CD4-positive, alpha-beta T cell treated with Interleukin-6 for 4 hours (primary cell): Measurements from ENCODE around the gene USF2.
"Not testable (repeated sequence)": the region's sequence is repeated elsewhere in the genome, so short reads cannot be mapped to it uniquely, and the experiment has no call there.

ENCODE experiments used
- DNase-seq: peaks from one replicate; pipeline ENCODE4 v3.0.0-alpha.2; 2020; ENCODE audit warnings: mixed read lengths

Gene USF2, protein sequence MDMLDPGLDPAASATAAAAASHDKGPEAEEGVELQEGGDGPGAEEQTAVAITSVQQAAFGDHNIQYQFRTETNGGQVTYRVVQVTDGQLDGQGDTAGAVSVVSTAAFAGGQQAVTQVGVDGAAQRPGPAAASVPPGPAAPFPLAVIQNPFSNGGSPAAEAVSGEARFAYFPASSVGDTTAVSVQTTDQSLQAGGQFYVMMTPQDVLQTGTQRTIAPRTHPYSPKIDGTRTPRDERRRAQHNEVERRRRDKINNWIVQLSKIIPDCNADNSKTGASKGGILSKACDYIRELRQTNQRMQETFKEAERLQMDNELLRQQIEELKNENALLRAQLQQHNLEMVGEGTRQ

DNA sequence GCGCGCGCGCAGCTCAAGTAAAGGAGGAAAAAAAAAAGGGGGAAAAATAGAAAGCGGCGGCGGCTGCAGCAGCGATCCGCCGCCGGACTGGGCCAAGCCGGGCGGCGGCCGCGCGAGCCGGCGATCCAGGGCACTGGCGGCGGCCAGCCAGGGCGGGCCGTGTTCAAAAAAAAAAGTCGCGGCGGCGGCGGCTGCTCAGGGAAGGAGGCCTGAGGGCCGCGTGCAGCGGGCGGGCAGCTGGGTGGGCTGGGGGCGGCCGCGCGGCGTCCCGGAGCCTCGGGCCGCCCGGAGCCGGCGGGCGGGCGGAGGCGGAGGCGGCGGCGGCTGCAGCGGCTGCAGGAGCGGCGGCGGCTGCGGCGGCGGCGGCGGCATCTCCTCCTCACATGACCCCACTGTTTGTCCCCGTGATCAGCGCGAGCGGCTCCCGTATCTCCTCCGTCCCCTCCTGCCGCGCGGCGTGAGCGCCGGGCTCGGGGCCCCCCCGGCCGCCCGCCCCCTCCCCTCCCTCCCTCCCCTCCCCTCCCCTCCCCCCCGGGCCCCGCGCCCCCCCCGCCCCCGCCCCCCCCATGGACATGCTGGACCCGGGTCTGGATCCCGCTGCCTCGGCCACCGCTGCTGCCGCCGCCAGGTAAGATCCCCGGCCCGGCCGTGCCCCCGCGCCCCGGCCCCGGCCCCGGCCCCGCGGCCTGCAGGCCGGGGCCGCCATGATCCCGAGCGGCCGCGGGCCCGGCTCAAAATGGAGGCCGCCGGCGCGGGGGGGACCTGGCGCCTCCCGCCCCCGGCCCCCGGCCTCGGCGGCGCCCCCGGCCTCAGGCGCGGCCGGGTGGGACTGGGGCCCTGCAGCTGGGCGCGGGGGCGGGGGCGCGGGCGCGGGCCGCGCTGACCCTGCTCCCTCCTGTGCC, at the start of gene USF2:
Gene USF2 (plus strand): TSS at position 427 of the 902 bp plus-strand sequence. CDS start 140 bp downstream, at position 567.
- DNase-seq = peak; percentile 71

DNA sequence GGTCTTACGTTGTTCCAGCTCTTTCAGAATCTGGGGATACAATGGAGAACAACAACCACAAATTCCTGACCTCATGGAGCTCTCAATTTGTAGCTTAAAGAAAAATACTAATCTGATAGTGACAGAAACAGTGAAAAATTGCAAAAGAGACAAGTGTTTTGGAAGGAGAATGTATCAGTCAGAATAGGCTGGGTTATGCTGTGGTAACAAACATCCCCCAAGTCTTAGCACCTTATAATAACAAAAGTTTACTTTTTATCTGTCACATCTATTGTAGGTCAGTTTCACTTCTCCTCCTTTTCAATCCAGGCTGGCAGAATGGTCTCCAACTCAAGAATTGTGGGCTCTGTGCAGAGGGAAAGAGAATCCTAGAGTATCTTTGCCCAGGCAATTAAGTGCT, 49.8 kb upstream of the USF2 start:
- DNase-seq = no peak

DNA sequence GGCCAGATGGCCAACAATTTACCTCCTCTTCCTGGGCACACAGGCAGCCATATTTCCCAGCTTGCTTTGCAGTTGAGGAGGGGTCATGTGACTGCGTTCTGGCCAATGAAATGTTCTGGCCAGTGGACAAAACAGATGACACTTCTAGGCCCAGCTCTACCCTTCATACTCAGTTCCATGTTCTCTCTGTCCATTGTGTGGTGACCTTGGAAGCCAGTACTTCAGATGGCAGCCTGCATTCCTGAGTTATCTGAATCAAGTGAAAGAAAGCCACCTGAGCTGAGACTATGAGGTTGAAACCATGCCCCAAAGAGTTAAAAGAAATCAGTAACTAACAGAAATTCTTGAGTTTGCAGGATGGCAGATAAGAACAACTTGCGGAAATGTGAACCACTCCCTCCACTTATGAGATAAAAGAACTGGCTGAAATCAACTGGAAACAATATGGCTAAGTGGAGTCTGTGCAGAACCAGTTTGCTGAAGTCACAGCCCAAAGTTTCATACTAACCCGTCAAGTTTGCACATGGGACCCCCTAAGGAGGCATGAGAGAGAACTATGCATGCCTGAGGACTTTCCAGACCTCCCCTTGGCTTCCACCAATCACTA, 48.3 kb upstream of the USF2 start:
- no peak for DNase-seq

DNA sequence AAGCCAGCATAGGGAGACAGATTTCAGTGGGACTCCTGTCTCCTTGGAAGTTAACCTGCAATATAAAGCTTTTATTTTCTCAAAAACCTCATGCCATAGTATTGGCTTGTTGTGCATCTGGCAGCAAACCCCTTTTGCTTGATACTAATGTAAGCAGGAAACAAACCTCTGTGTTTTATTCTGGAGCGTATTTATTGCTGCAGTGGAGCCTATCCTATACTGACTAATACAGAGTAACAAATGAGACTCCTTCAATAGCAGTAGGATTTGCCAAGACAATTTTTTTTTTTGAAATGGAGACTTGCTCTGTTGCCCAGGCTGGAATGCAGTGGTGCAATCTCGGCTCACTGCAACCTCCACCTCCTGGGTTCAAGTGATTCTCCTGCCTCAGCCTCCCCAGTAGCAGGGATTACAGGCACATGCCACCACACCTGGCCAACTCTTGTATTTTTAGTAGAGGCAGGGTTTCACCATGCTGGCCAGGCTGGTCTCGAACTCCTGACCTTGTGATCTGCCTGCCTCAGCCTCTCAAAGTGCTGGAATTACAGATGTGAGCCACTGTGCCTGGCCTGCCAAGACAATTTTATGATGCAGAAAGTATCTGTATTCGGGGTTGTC, 47.7 kb upstream of the USF2 start:
- DNase-seq = not testable (repeated sequence)

DNA sequence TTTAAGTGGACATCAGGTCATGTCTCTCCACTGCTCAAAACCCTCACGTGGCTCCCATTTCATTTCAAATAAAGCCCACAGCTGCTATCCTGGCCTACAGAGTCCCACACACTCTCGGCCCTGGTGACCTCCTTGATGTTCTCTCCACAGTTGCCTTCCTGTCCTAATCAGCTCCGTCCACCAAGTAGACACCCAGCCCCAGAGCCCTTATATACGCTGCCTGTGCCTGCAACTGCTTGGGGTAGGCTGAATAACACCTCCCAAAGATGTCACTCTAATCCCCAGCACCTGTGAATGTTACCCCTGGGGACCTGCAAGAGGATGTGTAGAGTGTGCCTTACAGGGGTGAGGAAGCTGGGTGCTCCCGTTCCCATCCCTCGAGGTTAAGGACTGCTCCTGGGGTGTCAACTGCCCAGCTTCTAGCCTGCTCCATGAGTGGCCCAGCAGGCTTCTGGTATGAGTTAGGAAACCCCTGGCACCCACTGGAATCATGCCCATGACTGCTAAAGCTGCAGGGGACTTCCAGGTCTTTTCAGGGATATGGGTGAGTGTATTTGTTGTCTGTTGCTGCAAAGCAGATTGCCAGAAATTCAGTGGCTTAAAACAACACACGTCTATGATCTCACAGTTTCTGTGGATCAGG, 46.3 kb upstream of the USF2 start:
- DNase-seq = no peak

DNA sequence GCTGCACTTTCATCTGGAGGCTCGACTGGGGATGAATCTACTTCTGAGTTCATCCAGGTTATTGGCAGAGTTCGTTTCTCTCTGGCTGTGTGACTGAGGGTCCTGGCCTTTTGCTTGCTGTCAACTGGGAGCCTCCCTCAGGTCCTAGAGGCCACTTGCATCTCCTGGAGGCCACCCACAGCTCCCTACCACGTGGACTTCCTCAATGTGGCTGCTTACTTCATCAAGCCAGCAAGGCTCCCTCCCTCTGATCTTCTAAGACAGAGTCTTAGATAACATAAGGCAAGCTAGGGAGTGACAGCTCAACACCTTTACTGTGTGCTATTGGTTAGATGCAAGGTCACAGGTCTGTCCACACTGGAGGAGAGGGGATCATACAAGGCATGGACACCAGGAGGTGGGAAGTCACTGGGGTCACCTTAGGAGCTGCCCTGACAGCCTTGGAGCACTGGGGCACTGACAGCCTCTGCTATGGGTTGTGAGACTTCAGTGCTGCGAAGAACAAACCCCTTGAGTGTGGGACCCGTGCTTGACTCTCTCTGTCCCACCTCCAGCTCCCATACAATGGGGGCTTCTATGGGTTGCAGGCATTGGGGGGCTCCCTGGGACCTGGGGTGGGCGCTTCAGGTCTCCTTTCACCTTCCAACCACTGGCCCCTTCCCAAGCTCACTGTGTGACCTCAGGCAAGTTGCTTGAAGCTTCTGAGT, 45.5 kb upstream of the USF2 start:
- no peak for DNase-seq

DNA sequence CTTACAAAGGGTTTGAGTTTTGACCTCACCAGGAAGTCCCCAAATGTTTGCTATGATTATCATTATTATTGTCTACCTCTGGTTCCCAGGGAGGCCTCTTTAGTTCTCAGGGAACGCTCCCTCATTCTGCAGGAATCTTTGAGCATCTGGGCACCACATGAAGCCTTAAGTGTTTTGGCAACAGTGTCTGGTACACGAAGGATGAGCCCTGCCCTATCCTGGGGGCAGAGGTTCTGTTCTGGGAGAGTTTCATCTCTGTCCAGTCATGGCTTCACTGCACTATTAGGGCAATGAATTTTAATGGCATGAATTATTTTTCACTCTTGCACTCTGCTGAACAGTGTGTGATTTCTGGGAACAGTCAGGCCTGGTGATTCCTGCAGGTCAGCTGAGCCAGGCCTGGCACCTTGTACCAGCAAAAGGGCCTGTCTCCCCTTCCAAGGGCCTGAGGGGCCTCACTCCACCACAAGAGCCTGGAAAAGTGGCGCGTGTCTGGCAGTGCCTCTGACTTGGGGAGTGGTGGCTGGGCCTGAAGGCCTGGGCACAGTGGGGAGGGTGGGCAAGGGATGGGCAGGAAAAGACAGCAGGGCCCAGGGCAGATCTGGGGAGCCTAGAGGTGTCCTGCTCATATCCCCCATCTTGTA, 44.8 kb upstream of the USF2 start:
- no peak for DNase-seq

DNA sequence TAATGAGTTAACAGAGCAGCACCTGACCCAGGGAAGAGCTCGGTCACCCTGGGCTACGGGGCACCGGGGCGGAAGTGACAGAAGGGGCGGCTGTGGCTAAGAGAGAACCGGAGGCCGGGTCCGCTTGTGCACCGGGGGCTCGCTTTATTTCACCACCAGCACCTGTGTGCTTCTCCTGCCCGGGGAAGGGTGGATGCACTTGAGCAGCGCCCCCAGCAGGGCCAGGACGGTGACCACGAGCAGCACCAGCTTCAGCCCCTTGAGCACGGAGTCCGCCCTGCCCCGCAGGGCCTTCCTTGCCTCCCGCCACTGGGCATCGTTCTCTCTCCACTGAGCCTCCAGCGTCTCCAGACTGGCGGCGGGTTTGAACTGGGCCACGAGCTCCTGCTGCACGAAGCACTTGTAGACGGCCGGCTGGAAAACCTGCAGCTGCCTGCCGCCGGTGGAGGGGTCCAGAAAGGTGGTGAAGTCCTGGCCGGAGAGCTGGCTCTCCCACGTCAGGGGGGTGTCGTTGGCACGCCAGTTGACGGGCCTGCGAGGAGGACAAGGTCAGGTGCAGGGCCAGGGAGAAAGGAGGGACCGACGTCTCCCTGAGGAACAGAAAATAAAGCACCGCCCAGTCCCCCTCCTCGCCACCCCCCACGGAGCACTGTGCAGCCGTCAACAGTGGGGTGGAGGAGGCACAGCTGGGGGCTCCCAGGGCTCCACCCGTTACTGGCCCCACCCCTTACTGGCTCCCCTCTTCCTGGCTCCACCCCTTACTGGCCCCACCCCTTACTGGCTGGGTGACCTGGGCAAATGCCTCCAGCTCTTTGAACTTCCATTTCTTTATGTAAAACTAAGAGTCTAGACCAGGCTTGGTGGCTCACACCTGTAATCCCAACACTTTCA, 43.8 kb upstream of the USF2 start:
- no peak for DNase-seq

DNA sequence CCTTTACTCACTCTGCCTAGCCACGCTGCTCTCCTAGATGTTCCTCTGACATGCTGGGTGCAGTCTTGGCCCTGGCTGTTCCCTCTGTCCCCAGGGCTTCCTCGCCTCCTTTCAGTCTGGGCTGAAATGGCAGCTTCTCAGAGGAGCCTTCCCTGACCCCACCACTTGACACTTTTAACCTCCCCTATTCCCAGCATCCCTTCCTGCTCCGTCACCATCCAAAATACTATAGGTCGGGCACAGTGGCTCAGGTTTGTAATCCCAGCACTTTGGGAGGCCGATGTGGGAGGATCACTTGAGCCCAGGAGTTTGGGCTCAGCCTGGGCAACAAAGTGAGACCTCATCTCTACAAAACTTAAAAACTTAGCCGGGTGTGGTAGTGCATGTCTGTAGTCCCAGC, 42.8 kb upstream of the USF2 start:
- DNase-seq = no peak

DNA sequence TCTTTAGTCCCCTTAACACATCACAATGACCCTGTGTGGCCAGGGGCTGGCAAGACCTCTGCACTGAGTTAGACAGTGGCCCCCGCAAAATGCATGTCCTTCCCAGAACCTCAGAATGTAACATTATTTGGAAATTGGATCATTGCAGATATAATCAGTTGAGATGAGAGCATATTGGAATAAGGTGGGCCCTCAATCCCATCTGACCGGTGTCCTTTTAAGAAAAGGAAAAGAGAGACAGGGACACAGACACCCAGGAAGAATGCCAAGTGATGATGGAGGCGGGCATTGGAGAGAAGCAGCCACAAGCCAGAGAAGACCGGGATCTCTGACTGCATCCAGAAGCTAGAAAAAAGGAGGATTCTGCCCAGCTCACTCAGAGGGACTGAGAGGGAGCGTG, 42.0 kb upstream of the USF2 start:
- DNase-seq = no peak

DNA sequence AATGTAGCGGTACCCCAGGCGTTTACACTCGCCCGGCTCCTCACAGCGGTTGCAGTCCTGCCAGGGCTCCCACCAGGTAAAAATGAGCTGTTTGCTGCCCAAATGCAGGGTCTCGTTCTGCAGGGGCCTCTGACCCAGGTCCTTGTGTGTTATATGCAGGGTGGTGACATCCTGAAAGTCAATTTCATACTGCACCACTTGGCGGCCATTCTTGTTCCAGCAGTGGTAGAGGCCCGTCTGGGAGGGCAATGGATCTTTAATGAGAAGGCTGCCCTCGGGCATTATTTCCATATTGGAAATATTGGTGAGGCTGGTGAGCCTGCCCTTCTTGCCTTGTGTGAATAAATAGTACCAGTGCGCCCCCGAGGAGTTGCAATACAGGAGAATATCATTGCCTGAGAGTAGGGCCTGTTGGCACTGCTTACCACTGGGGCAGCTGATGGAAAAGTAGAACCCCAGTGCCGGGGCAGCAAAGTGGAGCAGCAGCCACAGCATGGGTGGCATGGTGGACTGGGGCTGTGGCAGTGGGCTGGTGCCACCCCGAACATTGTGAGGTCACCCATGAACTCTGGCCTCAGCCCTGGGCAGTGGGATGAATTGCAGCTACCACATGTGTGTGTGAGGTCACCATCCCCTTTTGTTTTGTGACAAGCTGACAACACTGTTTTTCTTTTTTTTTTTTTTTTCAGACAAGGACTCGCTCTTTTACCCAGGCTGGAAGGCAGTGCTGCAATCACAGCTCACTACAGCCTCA, 40.4 kb upstream of the USF2 start, which contains the start of gene FAM187B:
Gene FAM187B (minus strand): TSS at position 563 of the 754 bp plus-strand sequence. CDS start 59 bp downstream, at position 504.
- DNase-seq = no peak

DNA sequence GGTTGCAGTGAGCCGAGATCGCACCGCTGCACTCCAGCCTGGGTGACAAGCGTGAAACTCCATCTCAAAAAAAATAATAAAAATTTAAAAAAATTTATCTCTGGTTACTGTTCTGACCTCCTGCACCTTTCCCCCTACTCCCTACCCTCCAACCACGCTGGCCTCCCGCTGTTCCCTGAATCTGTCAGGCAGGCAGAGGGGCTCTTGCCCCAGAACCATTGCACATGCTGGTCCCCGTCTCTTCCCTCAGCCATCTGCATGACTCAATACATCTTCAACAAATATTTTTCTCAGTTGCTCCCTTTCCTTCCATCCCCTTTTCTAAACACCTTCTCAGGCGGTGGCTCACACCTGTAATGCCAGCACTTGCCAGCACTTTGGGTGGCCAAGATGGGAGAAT, 39.2 kb upstream of the USF2 start:
- DNase-seq = no peak

DNA sequence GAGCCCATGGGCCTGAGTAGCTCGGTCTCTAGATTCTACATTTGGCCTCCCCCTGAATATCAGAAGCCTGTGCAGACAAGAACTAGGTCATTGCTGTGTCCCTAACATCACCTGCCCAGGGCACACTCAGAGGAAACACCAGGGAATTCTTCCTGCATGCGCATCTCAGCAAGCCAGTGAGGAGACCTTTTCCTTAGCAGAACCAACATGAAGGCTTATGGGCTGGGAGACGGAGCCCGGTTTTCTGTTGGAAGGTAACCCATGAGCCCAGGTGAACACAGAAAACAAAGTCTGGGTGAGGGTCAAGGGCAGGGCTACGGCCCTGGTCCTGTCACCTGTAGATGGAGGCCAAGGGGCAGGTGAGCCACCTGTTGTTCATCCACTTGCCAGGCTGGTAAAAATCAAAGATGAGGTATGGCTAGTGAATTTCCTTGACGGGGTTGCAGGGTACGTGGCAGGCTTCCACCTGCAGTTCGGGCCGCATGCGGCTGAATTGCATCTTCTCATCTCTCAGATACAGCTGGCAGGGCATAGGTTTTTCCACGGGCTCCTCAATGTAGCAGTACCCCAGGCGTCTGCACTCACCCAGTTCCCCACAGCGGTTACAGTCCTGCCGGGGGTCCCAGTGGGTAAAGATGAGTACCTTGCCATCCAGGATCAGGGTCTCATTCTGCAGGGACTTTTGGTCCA, 36.7 kb upstream of the USF2 start:
- DNase-seq = no peak

DNA sequence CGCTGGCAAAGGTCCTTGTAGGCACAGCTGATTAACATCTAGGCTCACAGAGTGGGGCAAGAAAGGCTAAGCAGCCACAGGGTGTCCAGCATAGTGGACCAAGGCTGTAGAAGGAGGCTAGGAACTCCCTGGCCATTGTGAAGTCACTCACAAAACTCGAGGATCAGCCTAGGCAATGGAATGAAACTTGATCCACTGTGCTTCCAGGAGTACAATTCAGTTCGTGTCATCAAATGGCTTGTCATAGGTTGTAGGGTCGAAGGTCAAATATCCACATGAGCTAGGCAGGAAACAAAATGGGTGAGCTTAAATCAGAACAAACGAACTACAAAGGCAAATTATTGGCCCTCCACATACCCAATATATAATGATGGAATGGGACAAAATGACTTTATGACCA, 35.9 kb upstream of the USF2 start:
- no peak for DNase-seq

DNA sequence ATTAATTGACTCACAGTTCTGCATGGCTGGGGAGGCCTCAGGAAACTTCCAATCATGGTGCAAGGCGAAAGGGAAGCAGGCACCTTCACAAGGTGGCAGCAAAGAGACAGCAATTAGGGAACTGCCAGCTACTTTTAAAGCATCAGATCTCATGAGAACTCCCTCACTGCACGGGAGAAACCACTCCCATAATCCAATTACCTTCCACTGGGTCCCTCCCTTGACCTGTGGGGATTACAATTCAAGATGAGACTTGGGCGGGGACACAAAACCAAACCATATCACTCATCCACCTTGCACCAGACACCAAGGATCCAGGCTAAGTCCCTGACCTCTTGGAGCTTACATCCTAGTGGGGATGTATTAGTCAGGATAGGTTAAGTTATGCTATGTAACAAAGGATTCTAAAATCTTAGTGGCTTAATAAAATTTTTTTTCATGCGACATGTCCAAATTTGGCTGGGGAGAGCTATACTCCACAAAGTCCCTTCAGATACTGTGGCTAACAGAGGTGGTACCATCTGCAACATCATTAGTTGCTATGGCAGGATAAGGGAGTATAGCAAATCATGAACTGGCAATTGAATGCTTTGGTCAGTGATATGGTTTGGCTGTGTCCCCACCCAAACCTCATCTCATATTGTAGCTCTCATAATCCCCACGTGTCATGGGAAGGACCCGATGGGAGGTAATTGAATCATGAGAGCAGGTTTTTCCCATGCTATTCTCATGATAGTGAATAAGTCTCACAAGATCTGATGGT, 31.9 kb upstream of the USF2 start:
- peak; percentile 66 for DNase-seq

DNA sequence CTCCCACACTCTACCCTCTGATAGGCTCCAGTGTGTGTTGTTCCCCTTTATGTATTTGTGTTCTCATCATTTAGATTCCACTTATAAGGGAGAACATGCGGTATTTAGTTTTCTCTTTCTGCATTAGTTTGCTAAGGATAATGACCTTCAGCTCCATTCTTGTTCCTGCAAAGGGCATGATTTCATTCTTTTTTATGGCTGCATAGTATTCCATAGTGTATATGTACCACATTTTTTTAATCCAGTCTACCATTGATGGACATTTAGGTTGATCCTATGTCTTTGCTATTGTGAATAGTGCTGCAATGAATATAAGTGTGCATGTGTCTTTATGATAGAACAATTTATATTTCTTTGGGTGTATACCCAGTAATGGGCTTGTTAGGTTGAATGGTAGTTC, 29.2 kb upstream of the USF2 start:
- not testable (repeated sequence) for DNase-seq

DNA sequence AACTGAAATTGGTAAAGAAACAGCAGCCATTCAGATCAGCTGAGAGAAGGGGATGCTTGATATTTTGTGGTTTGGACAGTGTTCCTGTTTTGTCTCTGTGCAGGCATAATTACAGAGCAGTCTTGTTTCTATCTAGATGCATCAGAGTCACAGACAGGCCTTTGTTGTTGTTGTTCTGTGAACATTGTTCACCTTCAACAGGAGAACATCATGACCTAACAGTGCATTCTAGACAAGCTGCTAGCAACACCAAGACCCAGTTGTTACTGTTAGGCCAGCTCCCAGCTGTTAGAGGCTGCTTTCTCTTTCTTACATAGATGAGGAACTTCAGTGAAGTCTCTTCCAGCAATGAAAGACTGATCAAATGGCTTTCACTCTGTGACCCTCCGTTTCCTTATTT, 28.4 kb upstream of the USF2 start:
- DNase-seq = peak; percentile 54

DNA sequence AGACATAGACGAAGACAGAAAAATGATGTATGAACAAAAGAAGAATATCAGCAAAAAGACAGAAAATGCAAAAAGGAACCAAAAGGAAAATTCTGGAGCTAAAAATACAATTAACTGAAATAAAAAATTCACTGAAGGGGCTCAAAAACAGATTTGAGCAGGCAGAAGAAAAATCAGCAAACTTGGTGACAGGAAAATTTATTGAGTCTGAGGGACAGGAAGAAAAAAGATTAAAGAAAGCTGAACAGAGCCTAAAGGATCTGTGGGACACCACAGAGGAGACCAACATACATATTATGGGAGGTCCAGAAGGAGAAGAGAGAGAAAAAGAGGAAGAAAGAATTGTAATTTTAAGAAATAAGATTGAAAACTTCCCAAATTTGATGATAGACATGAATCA, 27.3 kb upstream of the USF2 start:
- DNase-seq = no peak
